ENCODE data around the gene MOGAT1.
A peak's percentile ranks its signal among the peaks of the same experiment; 100 is the strongest.

The MOGAT1 gene

GRCh38 chr2:222671259-222672067, at the start of gene MOGAT1:
MOGAT1 (plus strand) TSS chr2:222671658; CDS start chr2:222671786, 128 bp downstream.
- peak; percentile 49 for DNase-seq

DNA sequence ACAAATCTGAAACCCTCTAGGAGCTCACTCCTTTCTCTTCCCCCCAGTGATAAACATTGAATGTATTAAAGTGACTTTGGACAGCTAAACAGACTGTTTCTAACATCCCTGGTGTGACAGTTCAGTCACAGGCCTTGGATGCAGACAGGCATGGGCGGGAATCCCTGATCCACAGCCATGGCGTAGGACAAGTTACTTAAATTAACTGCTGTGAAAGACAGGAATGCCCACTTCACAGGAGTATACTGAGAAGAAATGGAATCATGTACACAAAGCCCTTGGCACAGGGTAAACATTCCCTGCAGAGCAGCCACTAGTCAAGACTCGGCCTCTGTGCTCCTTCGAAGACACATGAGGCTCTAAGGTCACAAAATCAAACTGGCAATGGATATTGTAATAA, 49.6 kb upstream of the MOGAT1 start:
- no peak for DNase-seq

GRCh38 chr2:222622910-222623309, 48.5 kb upstream of the MOGAT1 start:
- peak; percentile 51 for DNase-seq

- DNase-seq: no peak
Observed at GRCh38 chr2:222623756-222624309, 47.6 kb upstream of the MOGAT1 start.

DNA sequence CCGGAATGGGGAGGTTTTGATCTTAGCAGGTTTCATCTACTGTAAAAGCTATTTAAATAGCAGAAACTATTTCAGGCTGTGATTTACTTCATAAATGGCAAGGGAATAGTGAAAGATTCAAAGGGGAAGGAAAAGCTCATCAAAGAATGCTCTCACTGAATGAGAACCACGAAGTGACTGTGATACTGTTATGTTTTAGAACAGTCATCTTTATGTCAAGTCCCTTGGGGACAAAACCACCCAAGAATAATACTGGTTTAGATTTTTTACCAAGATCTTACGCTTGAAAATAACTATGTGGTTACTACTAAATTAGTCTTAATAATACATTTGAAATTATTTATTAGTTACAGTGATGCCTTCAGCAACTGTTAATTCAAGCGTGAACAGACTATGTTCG, 43.7 kb upstream of the MOGAT1 start:
- DNase-seq: no peak

- no peak for DNase-seq
Observed at GRCh38 chr2:222635295-222635694, 36.2 kb upstream of the MOGAT1 start.

- DNase-seq: no peak
Observed at GRCh38 chr2:222637067-222637466, 34.4 kb upstream of the MOGAT1 start.

DNA sequence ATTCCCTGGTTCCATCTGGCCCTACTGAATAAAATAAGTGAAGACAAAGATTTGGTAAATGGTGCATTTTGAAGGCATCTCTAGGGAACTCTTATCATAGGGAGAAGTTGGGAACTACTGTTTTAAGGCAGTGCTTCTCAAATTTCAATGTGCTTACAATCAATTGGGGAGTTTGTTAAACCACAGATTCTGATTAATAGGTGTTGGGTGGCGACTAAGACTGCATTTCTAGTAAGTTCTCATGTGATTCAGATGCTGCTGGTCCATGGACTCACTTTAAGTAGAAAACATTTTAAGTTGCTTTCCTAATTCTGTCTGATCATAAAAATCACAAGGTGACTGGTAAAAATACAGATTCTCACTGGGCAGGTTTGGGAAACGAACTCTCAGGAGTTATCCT, 30.1 kb upstream of the MOGAT1 start:
- DNase-seq: no peak

DNA sequence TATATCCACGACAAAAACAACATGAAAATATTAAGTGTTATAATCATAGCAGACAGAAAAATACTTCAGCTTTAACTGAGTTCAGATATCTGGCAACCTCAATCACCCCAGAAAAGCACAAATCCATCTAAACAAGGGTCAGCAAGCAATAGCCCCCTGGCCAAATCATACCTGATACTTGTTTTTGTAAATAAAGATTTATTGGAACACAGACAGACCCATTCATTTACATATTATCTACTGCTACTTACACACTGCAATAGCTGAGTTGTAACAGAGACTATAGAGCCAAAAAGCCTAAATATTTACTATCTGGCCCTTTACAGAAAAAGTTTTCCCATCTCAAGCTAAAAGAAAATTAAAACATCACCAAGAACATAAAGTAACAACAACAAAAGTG, 28.3 kb upstream of the MOGAT1 start:
- DNase-seq: no peak

- DNase-seq: no peak
Observed at GRCh38 chr2:222646008-222646407, 25.4 kb upstream of the MOGAT1 start.

- DNase-seq: no peak
Observed at GRCh38 chr2:222649801-222650200, 21.7 kb upstream of the MOGAT1 start.

DNA sequence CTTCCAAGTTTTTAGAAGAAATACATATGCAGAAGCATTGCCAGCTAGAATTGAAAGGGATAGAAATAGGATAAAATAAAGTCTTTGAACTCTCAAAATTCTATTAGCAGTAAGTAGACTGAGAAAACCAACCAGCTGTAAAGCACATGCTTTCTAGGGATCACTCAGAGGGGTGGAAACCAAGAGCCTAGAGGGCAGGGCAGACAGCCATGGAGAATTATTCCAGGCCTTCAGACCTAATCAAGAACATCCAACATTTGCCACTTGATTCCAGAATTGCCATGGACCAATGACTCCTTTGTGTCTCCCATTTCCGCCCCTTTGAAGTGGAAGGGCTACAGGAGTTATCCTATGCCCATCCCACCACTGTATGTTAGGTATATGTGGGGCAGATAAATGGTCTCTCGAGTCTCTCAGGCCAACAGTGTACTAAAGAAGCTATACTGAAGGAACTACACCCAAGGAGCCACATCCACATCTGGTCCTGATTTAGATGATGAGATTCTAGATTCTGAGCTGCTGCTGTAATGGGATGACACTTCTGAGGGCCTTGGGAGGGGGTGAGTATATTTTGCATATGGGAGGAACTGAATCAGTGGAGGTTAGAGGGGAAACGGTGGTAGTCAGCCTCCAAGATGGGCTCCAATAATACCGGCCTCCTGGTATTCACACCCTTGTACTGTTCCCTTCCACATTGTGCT, 19.6 kb upstream of the MOGAT1 start:
- DNase-seq: no peak

GRCh38 chr2:222652491-222653255, 18.8 kb upstream of the MOGAT1 start:
- DNase-seq: no peak

DNA sequence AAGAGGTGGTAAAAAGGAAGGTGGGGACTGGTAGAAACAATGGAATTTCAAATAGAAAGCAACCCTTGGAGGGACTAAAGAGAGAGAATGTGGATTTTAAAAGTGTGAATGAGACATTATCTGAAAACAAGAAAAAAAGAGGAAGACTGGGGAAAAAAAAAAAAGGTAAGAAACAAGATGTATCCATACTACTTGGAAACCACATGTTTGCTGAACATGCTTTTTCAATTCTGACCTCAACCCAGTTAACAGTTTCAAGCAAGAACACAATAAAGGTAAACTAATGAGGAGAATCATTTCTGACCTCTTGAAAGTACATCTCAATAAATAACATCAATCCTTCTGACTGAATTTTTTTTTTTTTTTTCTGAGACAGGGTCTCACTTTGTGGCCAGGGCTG, 18.2 kb upstream of the MOGAT1 start:
- no peak for DNase-seq

DNA sequence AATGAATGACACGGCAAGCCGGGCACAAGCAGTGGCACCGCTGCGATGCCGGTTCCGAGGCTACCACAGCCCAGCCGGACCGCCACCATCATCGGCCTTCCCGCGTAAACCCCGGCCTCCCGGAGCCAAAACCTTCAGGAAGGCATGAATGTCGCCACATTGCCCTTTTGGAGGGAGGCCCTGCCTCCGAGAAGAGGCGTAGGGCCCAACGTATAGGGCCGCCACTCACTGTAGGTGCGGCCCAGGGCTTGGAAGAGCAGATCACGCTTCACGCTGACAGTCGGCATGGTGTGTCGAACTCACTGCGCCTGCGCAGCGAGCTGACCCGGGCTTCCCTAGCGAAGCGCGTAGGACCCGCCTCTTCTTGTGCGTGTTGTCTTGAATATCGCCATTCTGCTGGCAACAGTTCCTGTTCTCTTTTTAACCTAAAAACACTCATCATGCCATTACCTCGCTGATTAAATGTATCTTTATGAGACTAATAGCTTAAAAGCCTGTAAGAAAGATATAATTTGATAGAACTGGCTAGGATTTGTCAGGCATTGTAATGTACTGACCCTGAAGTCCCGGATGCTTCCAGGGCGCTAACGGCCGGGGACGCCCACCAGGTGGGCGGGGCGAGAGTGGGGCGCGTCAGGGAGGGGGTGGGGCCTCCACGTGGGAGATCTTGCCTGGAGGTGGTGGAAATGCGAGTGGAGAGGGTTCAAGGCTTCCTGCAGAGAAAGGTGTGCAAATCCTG, 15.5 kb upstream of the MOGAT1 start, which contains the start of gene FARSB:
Gene FARSB (minus strand): TSS at position 306 of the 739 bp plus-strand sequence. CDS start 19 bp downstream, at position 287.
- DNase-seq: peak; percentile 98

DNA sequence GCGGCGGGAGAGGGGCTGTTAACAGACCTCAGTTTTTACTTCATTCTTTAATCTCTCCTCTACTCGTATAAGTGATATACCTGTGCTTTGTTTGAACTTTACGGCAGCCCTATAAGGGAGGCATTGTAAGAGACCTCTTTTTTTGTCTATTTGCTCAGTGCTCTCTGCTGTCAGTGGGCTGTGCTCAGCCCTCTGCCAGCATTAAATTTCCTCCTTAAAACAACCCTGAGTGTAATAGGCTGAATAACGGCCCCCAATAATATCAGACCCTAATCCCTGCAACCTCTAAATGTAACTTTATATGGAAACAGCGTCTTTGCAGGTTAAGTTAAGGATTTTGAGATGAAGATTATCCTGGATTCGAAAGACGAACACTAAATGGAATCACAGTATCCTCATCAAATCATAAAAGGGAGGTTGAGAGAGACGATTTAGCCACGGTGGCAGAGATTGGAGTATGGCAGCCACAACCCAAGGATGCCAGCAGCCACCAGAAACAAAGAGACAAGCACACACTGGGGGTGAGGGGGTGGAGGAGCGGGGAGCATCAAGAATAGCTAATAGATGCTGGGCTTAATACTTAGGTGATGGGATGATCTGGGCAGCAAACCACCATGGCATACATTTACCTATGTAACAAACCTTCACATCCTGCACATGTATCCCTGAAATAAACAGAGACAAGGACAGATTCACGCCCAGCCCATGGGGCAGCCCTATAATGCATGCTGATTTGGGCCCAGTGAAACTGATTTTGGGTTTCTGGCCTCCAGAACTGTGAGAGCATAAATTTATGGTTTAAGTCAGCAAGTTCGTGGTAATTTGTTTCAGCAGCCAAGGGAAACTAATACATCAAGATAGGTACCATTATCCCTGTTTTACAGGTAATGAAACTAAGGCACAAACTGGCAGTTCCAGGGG, 14.7 kb upstream of the MOGAT1 start:
- DNase-seq: no peak

- DNase-seq: no peak
Observed at GRCh38 chr2:222663479-222663878, 8.0 kb upstream of the MOGAT1 start.

DNA sequence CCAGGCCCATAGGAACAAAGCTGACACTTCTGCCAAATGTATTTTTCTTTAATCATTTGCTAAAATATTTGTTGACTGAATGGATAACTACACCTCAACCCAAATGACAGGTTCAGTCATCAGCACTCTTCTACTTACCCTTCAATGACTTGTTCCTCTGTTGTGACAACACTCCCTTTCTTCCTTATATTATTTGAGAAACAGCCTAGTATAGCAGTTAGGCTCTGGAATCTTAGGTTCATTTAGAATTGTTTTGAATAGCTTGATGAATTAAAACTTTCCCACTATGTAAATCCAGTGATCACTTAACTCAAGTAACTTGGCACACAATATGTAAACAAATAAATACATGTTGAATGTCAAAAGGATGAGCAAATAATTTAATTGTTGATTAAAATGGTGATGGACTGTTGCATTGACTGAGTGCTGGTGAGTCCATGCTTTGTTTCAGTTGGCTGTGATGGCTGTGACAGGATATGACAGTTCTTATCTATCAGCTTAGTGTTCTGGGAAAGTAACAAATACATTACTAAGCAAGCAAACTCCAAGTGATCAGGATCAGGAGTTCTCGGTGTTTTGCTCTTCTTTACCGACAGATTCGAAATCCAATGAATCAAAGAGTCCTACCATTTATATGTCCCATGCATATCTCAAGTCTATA, 2.8 kb upstream of the MOGAT1 start:
- DNase-seq: no peak

DNA sequence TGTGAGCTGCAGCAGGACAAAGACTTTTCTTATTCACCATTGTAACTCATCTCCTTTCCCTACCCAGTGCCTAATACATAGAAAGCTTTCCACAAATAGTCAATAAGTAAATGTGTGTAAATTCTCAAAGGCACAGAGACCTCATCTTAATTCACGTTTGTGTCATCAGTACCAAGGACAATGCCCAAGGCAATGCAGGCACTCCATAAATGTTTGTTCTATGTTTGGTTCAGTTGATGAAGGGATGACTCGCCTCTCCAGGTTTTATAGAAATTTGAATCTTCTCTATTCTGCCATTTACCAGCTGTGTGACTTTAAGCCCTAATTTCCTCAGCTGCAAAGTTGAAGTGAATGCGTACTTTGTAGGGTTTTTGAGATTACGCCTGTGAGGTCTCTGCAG, 2.1 kb upstream of the MOGAT1 start:
- no peak for DNase-seq

DNA sequence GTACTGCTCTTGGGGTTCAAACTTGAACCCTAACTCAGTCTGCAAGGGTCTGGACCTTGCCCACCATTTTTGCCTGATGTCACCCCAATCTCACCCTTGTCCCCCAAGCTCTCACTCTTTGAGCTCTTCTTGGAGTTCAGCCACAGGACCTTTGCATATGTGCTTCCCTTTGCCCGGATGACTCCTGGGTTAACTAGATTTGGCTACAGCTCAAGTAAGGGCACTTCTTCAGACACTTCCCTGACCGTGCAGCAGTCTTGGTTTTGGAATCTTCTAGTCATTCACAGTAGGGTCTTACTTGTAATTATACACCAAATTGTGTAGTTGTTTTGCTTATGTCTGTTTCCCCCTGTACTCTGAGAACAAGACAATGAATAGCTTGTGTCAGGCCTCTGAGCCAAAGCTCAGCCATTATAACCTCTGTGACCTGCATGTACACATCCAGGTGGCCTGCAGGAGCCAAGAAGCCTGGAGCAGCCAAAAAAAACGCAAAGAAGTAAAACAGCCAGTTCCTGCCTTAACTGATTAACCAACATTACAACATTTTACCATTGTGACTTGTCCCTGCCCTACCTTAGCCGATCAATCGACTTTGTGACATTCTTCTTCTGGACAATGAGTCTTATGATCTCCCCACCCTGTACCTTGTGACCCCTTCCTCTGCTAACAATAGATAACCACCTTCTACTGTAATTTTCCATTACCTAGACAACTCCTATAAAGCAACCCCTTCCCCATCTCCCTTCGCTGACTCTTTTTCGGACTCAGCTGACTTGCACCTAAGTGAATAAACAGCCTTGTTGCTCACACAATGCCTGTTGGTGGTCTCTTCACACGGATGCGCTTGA, 1.0 kb upstream of the MOGAT1 start:
- no peak for DNase-seq

All from suppressor macrophage treated with lipopolysaccharide for 4 hours (primary cell).